GM19035 (cell line): ENCODE data around the gene RNFT2.

Experiments
- ATAC-seq: cut with Tn5 transposase; IDR thresholded peaks from one replicate; pipeline ENCODE4 v1.9.1; 2021; ENCODE audit not compliant: unreplicated experiment

Gene RNFT2

GRCh38 chr12:116874324-116874995 is 136.3 kb downstream of the RNFT2 start:
- no peak for ATAC-seq

DNA sequence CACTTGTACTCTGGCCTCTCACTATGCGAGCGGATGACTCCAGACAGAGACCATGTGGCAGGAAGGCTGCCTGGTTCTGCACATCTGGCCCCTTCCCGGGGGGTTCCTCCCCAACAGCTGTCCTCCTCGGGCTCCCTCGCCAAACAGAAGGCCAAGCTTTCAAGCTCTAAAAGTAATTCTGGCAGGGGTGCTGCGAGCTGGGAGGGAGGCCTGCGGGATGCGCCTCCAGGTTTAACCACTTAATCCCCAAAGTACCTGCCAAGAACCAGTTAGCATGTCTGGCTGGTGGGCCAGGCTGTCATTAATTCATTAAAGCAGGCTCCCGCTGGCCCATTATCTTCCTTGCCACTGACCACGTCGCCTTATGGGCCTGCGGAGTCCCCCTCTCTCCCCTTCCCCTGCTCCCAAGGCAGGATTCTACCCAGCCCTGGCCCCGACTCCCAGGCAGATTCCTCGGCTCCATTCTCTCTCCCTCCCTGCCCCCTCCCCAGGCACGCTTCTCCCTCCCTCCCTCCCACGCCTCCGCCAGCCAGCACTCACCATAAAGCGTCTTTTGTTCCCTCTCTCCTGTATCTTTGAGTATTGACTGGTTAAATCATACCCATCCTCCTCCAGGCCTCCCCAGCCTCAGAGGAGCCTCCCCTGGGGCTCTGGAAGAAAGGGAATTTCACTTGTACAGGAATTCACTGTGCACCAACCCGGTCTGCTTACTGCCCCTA is 138.2 kb downstream of the RNFT2 start:
- no peak for ATAC-seq

GRCh38 chr12:116878567-116879508 is 140.7 kb downstream of the RNFT2 start:
- no peak for ATAC-seq

GRCh38 chr12:116879509-116880212 is 141.5 kb downstream of the RNFT2 start:
- no peak for ATAC-seq

- ATAC-seq: no peak
These were observed 142.2 kb downstream of the RNFT2 start for GRCh38 chr12:116880213-116880816.

GRCh38 chr12:116880817-116881324 is 142.8 kb downstream of the RNFT2 start:
- ATAC-seq: peak; percentile 65

DNA sequence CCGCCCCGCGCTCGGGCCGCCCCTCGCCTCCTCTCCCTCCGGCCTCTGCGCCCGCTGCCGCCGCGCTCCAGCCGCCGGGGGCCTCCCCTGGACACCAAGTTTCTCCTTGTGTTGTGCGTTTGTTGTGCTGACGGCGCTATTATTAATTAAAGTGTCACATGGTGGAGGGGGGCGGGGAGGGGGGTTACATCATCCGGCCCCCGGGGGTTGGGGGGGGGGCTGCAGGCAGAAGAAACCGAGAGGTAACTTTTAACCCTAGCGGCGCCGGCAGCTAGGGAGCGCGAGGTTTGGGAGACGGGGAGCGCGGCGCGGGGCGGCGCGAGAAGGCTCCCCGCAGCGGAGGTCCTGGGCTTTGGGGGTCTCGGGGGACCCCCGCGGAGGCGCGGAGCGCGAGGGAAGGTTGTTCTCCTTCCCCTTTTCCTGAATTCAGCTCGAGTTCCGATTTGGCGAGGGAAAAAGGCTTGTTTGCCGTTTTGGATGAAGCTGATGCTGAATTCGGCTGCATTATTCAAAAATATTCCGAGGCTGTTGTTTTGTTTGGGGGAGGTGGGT is 143.3 kb downstream of the RNFT2 start, which contains the start of gene HRK:
TSS of gene HRK (minus strand) at position 117 of the 552 bp plus-strand sequence. CDS start 134 bp downstream, outside the sequence.
- peak; percentile 9 for ATAC-seq

- ATAC-seq: no peak
These were observed 143.9 kb downstream of the RNFT2 start for GRCh38 chr12:116881877-116882507.

DNA sequence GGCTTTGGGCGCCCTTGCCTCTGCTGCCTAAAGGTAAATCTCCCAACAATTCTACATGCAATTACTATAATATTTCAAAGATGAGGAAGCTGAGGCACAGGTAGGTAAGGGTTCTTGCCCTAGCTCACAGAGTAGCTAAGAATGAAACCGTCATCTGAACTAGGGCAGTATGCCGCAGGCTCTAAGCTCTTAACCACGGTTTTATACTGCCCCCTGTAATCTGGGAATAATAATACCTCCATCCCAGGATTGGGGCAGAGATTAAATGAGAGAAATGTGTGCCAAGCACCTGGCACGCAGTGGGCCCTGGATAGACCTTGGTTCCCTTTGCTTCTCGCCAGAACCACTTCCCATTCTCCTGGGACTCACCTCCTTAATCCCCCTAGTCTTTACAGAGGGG is 144.6 kb downstream of the RNFT2 start:
- no peak for ATAC-seq

DNA sequence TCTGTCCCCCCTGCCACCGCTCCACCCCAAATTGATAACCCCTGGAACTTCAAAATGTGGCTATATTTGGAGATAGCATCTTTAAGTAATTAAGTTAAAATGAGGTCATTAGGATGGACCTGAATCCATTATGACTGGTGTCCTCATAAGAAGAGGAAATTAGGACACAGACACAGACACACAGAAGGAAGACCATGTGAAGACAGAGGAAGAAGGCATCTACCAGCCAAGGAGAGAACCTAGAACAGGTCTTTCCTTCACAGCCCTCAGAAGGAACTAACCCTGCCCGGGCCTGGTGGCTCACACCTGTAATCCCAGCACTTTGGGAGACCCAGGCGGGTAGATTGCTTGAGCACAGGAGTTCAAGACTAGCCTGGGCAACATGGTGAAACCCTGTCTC is 146.8 kb downstream of the RNFT2 start:
- no peak for ATAC-seq

GRCh38 chr12:116885491-116885890 is 147.4 kb downstream of the RNFT2 start:
- ATAC-seq: no peak

DNA sequence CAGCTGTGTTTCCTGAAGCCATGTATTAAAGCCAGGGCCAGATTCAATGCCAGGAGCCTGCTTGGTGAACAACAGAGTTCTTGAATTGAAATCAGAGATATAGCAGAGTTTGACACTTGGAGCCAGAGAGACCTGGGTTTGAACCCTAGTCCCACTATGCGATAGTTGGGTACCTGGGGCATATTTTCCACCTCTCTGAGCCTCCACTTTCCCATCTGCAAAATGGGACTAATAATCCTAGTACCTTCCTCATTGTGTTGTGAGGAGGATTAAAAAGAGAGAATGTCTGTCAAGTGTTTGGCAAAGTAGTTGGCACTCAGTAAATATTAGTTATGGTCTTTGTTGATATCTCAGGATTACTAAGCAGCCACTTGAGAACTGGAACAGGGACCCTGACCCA is 149.1 kb downstream of the RNFT2 start:
- no peak for ATAC-seq

GRCh38 chr12:116887897-116888296 is 149.8 kb downstream of the RNFT2 start:
- ATAC-seq: no peak

- no peak for ATAC-seq
These were observed 152.2 kb downstream of the RNFT2 start for GRCh38 chr12:116890330-116890729.

GRCh38 chr12:116891019-116891418 is 152.9 kb downstream of the RNFT2 start:
- no peak for ATAC-seq

DNA sequence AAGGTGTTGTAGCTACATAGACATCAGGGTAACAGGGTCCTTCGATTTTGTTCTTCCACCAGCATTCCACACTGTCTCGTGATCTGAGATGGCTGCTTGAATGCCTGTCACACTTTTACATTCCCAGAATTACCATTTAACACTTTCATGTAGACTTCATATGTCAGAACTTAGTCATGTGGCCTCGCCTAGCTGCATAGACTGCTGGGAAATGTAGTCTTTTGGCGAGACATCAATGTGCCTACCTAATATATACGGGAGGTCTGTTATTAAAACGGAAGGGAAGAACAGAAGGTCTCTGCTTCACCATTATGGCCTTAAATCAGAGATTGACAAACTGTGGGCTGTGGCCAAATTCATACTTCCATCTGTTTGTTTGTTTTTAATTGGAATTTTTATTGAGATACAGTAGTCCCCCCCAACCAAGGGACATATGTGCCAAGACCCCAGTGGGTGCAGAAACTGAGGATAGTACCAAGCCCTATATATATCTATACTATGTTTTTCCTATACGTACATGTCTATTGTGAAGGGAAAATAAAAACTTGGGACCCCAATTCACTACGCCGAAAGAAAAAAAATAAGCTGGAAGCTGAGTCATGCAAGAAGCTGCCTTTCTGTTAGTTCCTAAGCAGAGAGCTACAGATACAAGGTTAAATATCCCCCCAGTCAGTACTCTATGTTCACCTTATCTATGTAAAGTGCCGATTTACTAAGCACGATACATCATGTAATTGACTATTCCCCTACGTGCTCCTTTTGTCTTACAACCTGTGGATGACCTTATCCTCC is 154.4 kb downstream of the RNFT2 start:
- ATAC-seq: no peak

DNA sequence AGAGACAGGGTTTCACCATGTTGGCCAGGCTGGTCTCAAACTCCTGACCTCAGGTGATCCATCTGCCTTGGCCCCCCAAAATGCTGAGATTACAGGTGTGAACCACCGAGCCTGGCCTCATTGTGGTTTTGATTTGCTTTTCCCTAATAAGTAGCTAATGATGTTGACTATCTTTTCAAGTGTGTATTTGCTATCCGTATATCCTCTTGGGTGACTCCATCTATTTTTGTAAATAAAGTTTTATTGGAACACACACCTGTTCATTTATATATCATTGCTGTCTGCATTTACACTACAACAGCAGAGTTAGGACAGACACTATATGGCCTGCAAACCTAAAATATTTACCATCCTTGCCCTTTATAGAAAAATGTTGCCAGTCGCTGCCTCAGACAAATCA is 156.8 kb downstream of the RNFT2 start:
- ATAC-seq: no peak

- no peak for ATAC-seq
These were observed 158.4 kb downstream of the RNFT2 start for GRCh38 chr12:116896411-116896924.
